HG03520 (cell line): ENCODE measurements around the gene HS3ST3A1.
"Not testable (repeated sequence)": the region's sequence is repeated elsewhere in the genome, so short reads cannot be mapped to it uniquely, and the experiment has no call there.

Experiments used
- ATAC-seq: cut with Tn5 transposase; IDR thresholded peaks from one replicate; pipeline ENCODE4 v1.9.1; 2021; ENCODE audit warnings: mild to moderate bottlenecking, moderate library complexity; ENCODE audit not compliant: unreplicated experiment

The HS3ST3A1 gene

GRCh38 chr17:13539421-13539820, 62.3 kb downstream of the HS3ST3A1 start:
- ATAC-seq = no peak

GRCh38 chr17:13538841-13539411, 62.8 kb downstream of the HS3ST3A1 start:
- ATAC-seq = no peak

- ATAC-seq = no peak
Observed at GRCh38 chr17:13537871-13538643, 63.7 kb downstream of the HS3ST3A1 start.

GRCh38 chr17:13537167-13537731, 64.5 kb downstream of the HS3ST3A1 start:
- no peak for ATAC-seq

- ATAC-seq = no peak
Observed at GRCh38 chr17:13534946-13535345, 66.8 kb downstream of the HS3ST3A1 start.

GRCh38 chr17:13531721-13532120, 70.0 kb downstream of the HS3ST3A1 start:
- no peak for ATAC-seq

- no peak for ATAC-seq
Observed at GRCh38 chr17:13525876-13526275, 75.9 kb downstream of the HS3ST3A1 start.

GRCh38 chr17:13523164-13523563, 78.6 kb downstream of the HS3ST3A1 start:
- no peak for ATAC-seq

- no peak for ATAC-seq
Observed at GRCh38 chr17:13522749-13523148, 79.0 kb downstream of the HS3ST3A1 start.

GRCh38 chr17:13521784-13522183, 79.9 kb downstream of the HS3ST3A1 start:
- no peak for ATAC-seq

GRCh38 chr17:13520899-13521572, 80.7 kb downstream of the HS3ST3A1 start:
- ATAC-seq = no peak

GRCh38 chr17:13518261-13519000, 83.3 kb downstream of the HS3ST3A1 start:
- no peak for ATAC-seq

GRCh38 chr17:13513039-13513405, 88.7 kb downstream of the HS3ST3A1 start:
- no peak for ATAC-seq

- ATAC-seq = no peak
Observed at GRCh38 chr17:13510062-13510461, 91.7 kb downstream of the HS3ST3A1 start.

GRCh38 chr17:13509527-13509926, 92.2 kb downstream of the HS3ST3A1 start:
- ATAC-seq = no peak

GRCh38 chr17:13508896-13509295, 92.8 kb downstream of the HS3ST3A1 start:
- no peak for ATAC-seq

GRCh38 chr17:13503526-13503925, 98.2 kb downstream of the HS3ST3A1 start:
- no peak for ATAC-seq

- ATAC-seq = no peak
Observed at GRCh38 chr17:13502263-13502662, 99.5 kb downstream of the HS3ST3A1 start.

- ATAC-seq = no peak
Observed at GRCh38 chr17:13500947-13501346, 100.8 kb downstream of the HS3ST3A1 start.

GRCh38 chr17:13498184-13498583, 103.5 kb downstream of the HS3ST3A1 start:
- no peak for ATAC-seq

GRCh38 chr17:13496553-13497056, 105.1 kb downstream of the HS3ST3A1 start:
- ATAC-seq = not testable (repeated sequence)
